Sigmoid colon (tissue), 7 donors: ENCODE data around the gene CPLX3. TPM values are rescaled to one million over a fixed set of nuclear protein-coding genes. Genes with fewer than 3 reads are reported as not detected.

Experiments used
- DNase-seq: peaks from one replicate; pipeline ENCODE4 v3.0.0-alpha.2; 2019
- H3K27ac ChIP-seq, 4 donors: fragments of 200-600 bp; sonication (generic); one replicate each; pipeline ENCODE4 v1.5.1; 2016 to 2019; ENCODE audit warnings: mild to moderate bottlenecking in 1 of 4
- H3K27me3 ChIP-seq, 3 donors: fragments of 200-600 bp; sonication (generic); one replicate each; pipeline ENCODE4 v1.5.1; 2019; ENCODE audit warnings: mild to moderate bottlenecking in 1 of 3
- H3K36me3 ChIP-seq, 4 donors: fragments of 200-600 bp; sonication (generic); one replicate each; pipeline ENCODE4 v1.5.1; 2016 to 2019
- H3K4me1 ChIP-seq, 4 donors: fragments of 200-600 bp; sonication (generic); one replicate each; pipeline ENCODE4 v1.5.1; 2017 to 2019
- H3K4me3 ChIP-seq, 4 donors: fragments of 200-600 bp; sonication (generic); one replicate each; pipeline ENCODE4 v1.5.1; 2017 to 2019; ENCODE audit warnings: mild to moderate bottlenecking in 2 of 4, moderate library complexity in 1 of 4
- H3K9me3 ChIP-seq, 4 donors: fragments of 200-600 bp in 3 of 4; sonication (generic) in 3 of 4; one replicate each; pipeline versions ENCODE4 v1.5.1 to v1.6.1; 2013 to 2019
- EP300 ChIP-seq, 4 donors: sonication (generic); formaldehyde crosslinking; IDR thresholded peaks; one replicate each; pipeline ENCODE4 v1.6.1; 2017; ENCODE audit warnings: antibody characterized with exemption in 4 of 4
- POLR2A ChIP-seq, 2 donors: fragments of 450-650 bp; IDR thresholded peaks; one replicate each; pipeline ENCODE4 v1.6.1; 2016; ENCODE audit warnings: antibody characterized with exemption in 2 of 2, mild to moderate bottlenecking in 2 of 2, moderate library complexity in 2 of 2
- POLR2AphosphoS5 ChIP-seq, 4 donors: sonication (generic); formaldehyde crosslinking; IDR thresholded peaks; one replicate each; pipeline ENCODE4 v1.6.1; 2017; ENCODE audit warnings: antibody characterized with exemption in 4 of 4
- WGBS, 2 donors: extraction: QIAGEN DNeasy Blood & Tissue Kit; methylation state at CpG; one replicate each; pipeline ENCODE4 v1.1.7; 2013; 5-methylcytosine and 5-hydroxymethylcytosine counted together
- intact Hi-C: fragments of 100-400 bp; cut with DNase I; formaldehyde crosslinking; loops from one replicate; pipeline ENCODE4 v1.15.1; 2023
- polyA plus RNA-seq, 3 donors: library from polyadenylated mRNA; stranded (reverse); fragments of 200-250 nt; gene quantifications; one replicate each; pipeline ENCODE4 v1.2.3, GENCODE V29; 2013
- total RNA-seq, 4 donors: library from RNA; depleted of rRNA; stranded (reverse); fragments of >200 nt; gene quantifications; one replicate each; pipeline ENCODE4 v1.1.0, GENCODE V29; 2016
- TF ChIP-seq, protein P1 (sequence below), 4 experiments: fragments of 450-650 bp in 3 of 4; fragments of 200-600 bp in 1 of 4; IDR thresholded peaks; one replicate each; pipeline ENCODE4 v1.5.1; 2016 to 2019; ENCODE audit warnings: antibody characterized with exemption in 4 of 4, mild to moderate bottlenecking in 3 of 4, moderate library complexity in 2 of 4
- donor health status: healthy with polysubstance abuse.
- donor health status: Bipolar disorder and iron deficiency.
- donor health status: healthy.

CPLX3 gene
- total and polyA plus RNA-seq, 7 donors: 0.28 to 0.41 TPM; not detected in 5

GRCh38 chr15:74839526-74840395 is 13.3 kb downstream of the CPLX3 start:
- WGBS, 2 donors: 88 to 91% methylated on average over 31 of the region's 31 CpGs
- Histone ChIP-seq H3K4me3 (no peak overlapping the region), H3K27ac (no peak overlapping the region), H3K4me1 (peaks cover 0 to 28% (median 23%) of the 10 kb centered on the region in 4 donors), H3K27me3 (no peaks in the 10 kb centered on the region), H3K36me3 (peaks cover 0 to 45% (median 4%) of the 10 kb centered on the region in 4 donors), H3K9me3 (no peaks in the 10 kb centered on the region)
- intact Hi-C loops: loop anchor here (5.0 kb wide), 2 partner anchors 103 to 118 kb away; partner anchors contain the start of gene RPP25
- TF ChIP-seq, protein P1, sequence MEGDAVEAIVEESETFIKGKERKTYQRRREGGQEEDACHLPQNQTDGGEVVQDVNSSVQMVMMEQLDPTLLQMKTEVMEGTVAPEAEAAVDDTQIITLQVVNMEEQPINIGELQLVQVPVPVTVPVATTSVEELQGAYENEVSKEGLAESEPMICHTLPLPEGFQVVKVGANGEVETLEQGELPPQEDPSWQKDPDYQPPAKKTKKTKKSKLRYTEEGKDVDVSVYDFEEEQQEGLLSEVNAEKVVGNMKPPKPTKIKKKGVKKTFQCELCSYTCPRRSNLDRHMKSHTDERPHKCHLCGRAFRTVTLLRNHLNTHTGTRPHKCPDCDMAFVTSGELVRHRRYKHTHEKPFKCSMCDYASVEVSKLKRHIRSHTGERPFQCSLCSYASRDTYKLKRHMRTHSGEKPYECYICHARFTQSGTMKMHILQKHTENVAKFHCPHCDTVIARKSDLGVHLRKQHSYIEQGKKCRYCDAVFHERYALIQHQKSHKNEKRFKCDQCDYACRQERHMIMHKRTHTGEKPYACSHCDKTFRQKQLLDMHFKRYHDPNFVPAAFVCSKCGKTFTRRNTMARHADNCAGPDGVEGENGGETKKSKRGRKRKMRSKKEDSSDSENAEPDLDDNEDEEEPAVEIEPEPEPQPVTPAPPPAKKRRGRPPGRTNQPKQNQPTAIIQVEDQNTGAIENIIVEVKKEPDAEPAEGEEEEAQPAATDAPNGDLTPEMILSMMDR (IDR thresholded peaks at IDR 0.05): no peak
- TF ChIP-seq EP300 (IDR thresholded peaks at IDR 0.05) (no peak), POLR2A (IDR thresholded peaks at IDR 0.05) (no peak), POLR2AphosphoS5 (IDR thresholded peaks at IDR 0.05) (no peak)
- no peak for DNase-seq

DNA sequence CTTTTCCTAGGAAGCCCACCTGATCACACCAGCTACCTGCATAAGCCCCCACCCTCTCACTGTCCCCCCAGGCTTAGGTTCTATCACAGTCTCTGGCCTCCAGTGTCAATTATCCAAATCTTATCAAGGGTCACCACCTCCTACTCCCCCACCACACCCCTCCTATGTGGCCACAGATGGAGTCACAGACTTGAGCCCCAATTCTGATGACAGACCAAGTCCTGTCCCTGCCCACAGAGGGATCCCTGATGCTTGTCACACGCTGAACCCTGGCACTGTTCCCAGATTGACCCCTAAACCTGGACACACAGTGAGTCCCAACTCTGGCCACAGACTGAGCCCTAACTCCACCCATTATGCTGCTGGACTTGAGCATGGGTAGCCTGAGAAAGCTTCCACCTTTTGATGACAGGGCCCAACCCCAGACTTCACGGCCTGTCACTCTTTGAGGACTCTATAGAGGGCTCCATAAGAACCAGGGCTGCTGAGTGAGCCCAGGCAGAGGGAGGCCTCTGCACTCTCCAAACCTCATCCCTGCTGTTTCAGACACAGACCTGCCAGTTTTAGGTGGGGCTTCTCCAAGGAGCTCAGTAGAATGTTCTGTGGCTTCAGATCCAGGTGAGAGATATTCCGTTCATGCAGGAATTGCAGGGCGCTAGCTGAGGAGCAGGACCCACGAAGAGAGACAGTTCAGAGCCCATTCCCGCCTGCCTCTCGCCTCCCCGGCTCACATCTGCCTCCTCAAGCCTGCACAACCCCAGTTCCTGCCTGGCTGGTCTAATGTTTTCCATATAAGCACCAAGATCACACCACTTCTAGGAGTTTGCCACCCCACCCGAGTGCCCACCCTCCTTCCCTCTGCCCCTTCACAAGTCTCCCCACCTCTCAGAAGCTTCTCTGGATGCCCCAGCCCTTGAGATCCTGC is 14.7 kb downstream of the CPLX3 start:
- intact Hi-C loops: loop anchor here (5.0 kb wide), 2 partner anchors 101 to 116 kb away; partner anchors contain the start of gene RPP25
- H3K4me1 ChIP-seq: peaks cover 0 to 28% (median 23%) of the 10 kb centered on the region in 4 donors

GRCh38 chr15:74841891-74842373 is 15.5 kb downstream of the CPLX3 start:
- Histone ChIP-seq H3K4me3 (peak overlapping the region; percentile 61 to 92 (median 78)), H3K9me3 (no peaks in the 10 kb centered on the region), H3K27ac (peak overlapping the region; percentile 83 to 88 (median 85)), H3K27me3 (no peaks in the 10 kb centered on the region), H3K36me3 (peaks cover 0 to 53% (median 9%) of the 10 kb centered on the region in 4 donors), H3K4me1 (peaks cover 0 to 28% (median 23%) of the 10 kb centered on the region in 4 donors)
- DNase-seq: no peak
- TF ChIP-seq, protein P1 (IDR thresholded peaks at IDR 0.05): no peak
- TF ChIP-seq POLR2A (IDR thresholded peaks at IDR 0.05): no peak
- no peak for TF ChIP-seq POLR2AphosphoS5 (IDR thresholded peaks at IDR 0.05)
- no peak for TF ChIP-seq EP300 (IDR thresholded peaks at IDR 0.05)
- intact Hi-C loops: loop anchor here (2.0 to 5.0 kb wide), 3 partner anchors 59 to 115 kb away; partner anchors contain the start of gene RPP25
- 22 to 76% methylated on average over 14 of the region's 14 CpGs for WGBS, 2 donors

More for the DNA sequence above, 14.7 kb downstream of the CPLX3 start:
- H3K27ac ChIP-seq: no peak overlapping the region
- 63 to 86% methylated on average over 9 of the region's 9 CpGs for WGBS, 2 donors
- no peak overlapping the region for H3K4me3 ChIP-seq
- H3K36me3 ChIP-seq: peaks cover 0 to 55% (median 9%) of the 10 kb centered on the region in 4 donors
- no peaks in the 10 kb centered on the region for H3K27me3 ChIP-seq
- H3K9me3 ChIP-seq: no peaks in the 10 kb centered on the region
- DNase-seq: no peak
- TF ChIP-seq, protein P1 (IDR thresholded peaks at IDR 0.05): no peak
- TF ChIP-seq EP300 (IDR thresholded peaks at IDR 0.05): no peak
- no peak for TF ChIP-seq POLR2A (IDR thresholded peaks at IDR 0.05)
- no peak for TF ChIP-seq POLR2AphosphoS5 (IDR thresholded peaks at IDR 0.05)
